ENCODE data around the gene IGSF9.

The IGSF9 gene

GRCh38 chr1:159949981-159950381, 4.6 kb upstream of the IGSF9 start:
- Histone ChIP-seq H3F3A (ENCODE audit: insufficient read depth) (no peaks in the 10 kb centered on the region), H3K27me3 (ENCODE audit: low read length) (no peaks in the 10 kb centered on the region), H4K20me1 (ENCODE audit: low read depth, low read length) (no peaks in the 10 kb centered on the region), H3K27ac (ENCODE audit: low read depth, low read length) (no peak overlapping the region), H3K36me3 (ENCODE audit: low read length) (no peaks in the 10 kb centered on the region), H3K9me3 (ENCODE audit: insufficient read depth, low read length) (no peaks in the 10 kb centered on the region), H3K4me2 (ENCODE audit: low read depth, low read length, poor library complexity, severe bottlenecking) (no peak overlapping the region), H3K9me2 (replicated peaks; ENCODE audit: insufficient read depth, low read length) (no peaks in the 10 kb centered on the region), H3K4me3 (ENCODE audit: insufficient read depth, low read length, poor library complexity, severe bottlenecking) (no peak overlapping the region), H3K79me2 (ENCODE audit: insufficient read depth, low read length) (no peaks in the 10 kb centered on the region), H2AFZ (ENCODE audit: low read depth, low read length, severe bottlenecking) (no peak overlapping the region), H3K9ac (ENCODE audit: low read length) (no peak overlapping the region)
- TF ChIP-seq, protein P1, sequence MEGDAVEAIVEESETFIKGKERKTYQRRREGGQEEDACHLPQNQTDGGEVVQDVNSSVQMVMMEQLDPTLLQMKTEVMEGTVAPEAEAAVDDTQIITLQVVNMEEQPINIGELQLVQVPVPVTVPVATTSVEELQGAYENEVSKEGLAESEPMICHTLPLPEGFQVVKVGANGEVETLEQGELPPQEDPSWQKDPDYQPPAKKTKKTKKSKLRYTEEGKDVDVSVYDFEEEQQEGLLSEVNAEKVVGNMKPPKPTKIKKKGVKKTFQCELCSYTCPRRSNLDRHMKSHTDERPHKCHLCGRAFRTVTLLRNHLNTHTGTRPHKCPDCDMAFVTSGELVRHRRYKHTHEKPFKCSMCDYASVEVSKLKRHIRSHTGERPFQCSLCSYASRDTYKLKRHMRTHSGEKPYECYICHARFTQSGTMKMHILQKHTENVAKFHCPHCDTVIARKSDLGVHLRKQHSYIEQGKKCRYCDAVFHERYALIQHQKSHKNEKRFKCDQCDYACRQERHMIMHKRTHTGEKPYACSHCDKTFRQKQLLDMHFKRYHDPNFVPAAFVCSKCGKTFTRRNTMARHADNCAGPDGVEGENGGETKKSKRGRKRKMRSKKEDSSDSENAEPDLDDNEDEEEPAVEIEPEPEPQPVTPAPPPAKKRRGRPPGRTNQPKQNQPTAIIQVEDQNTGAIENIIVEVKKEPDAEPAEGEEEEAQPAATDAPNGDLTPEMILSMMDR (IDR thresholded peaks at IDR 0.05; ENCODE audit: insufficient read depth, low read length, poor library complexity, severe bottlenecking), result no peak
- no peak for TF ChIP-seq EZH2phosphoT487 (conservative IDR thresholded peaks at IDR 0.05; ENCODE audit: low read length)

GRCh38 chr1:159949123-159949522, 3.7 kb upstream of the IGSF9 start:
- no peaks in the 10 kb centered on the region for H3K9me2 ChIP-seq (replicated peaks; ENCODE audit: insufficient read depth, low read length)
- H3K4me2 ChIP-seq (ENCODE audit: low read depth, low read length, poor library complexity, severe bottlenecking), result no peak overlapping the region
- H3K27ac ChIP-seq (ENCODE audit: low read depth, low read length), result no peak overlapping the region
- H4K20me1 ChIP-seq (ENCODE audit: low read depth, low read length), result no peaks in the 10 kb centered on the region
- no peaks in the 10 kb centered on the region for H3K27me3 ChIP-seq (ENCODE audit: low read length)
- H3F3A ChIP-seq (ENCODE audit: insufficient read depth), result no peaks in the 10 kb centered on the region
- no peak for TF ChIP-seq EZH2phosphoT487 (conservative IDR thresholded peaks at IDR 0.05; ENCODE audit: low read length)
- H3K9me3 ChIP-seq (ENCODE audit: insufficient read depth, low read length), result no peaks in the 10 kb centered on the region
- no peak overlapping the region for H3K9ac ChIP-seq (ENCODE audit: low read length)
- no peak overlapping the region for H2AFZ ChIP-seq (ENCODE audit: low read depth, low read length, severe bottlenecking)
- no peaks in the 10 kb centered on the region for H3K36me3 ChIP-seq (ENCODE audit: low read length)
- H3K79me2 ChIP-seq (ENCODE audit: insufficient read depth, low read length), result no peaks in the 10 kb centered on the region
- H3K4me3 ChIP-seq (ENCODE audit: insufficient read depth, low read length, poor library complexity, severe bottlenecking), result no peak overlapping the region

DNA sequence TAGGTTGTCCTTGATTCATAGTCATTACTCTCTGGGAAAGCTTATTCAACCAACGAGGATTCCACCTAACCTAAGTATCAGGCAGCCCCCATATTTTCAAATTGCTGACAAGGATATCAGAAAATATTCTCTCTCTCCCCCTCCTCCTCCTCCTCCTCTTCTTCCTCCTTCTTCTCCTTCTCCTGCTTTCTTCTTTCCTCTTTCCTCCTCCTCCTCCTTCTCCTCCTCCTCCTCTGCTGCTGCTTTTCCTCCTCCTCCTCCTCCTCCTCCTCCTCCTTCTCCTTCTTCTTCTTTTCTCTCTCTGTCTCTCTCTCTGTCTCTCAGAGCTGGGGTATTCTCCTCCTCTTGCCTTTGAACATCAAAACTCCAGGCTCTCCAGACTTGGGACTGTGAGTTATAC, 2.5 kb upstream of the IGSF9 start:
- H3K36me3 ChIP-seq (ENCODE audit: low read length), result no peaks in the 10 kb centered on the region
- no peak overlapping the region for H3K4me2 ChIP-seq (ENCODE audit: low read depth, low read length, poor library complexity, severe bottlenecking)
- H3K4me3 ChIP-seq (ENCODE audit: insufficient read depth, low read length, poor library complexity, severe bottlenecking), result no peak overlapping the region
- TF ChIP-seq, protein P1 (IDR thresholded peaks at IDR 0.05; ENCODE audit: insufficient read depth, low read length, poor library complexity, severe bottlenecking), result no peak
- no peak for TF ChIP-seq EZH2phosphoT487 (conservative IDR thresholded peaks at IDR 0.05; ENCODE audit: low read length)
- H3K27ac ChIP-seq (ENCODE audit: low read depth, low read length), result no peak overlapping the region
- H3K9me3 ChIP-seq (ENCODE audit: insufficient read depth, low read length), result no peaks in the 10 kb centered on the region
- no peak overlapping the region for H2AFZ ChIP-seq (ENCODE audit: low read depth, low read length, severe bottlenecking)
- H3K9ac ChIP-seq (ENCODE audit: low read length), result no peak overlapping the region
- no peaks in the 10 kb centered on the region for H3K27me3 ChIP-seq (ENCODE audit: low read length)
- H3K79me2 ChIP-seq (ENCODE audit: insufficient read depth, low read length), result no peaks in the 10 kb centered on the region
- H3F3A ChIP-seq (ENCODE audit: insufficient read depth), result no peaks in the 10 kb centered on the region
- no peaks in the 10 kb centered on the region for H3K9me2 ChIP-seq (replicated peaks; ENCODE audit: insufficient read depth, low read length)
- H4K20me1 ChIP-seq (ENCODE audit: low read depth, low read length), result no peaks in the 10 kb centered on the region

GRCh38 chr1:159946242-159947187, 1.1 kb upstream of the IGSF9 start:
- no peak overlapping the region for H3K4me2 ChIP-seq (ENCODE audit: low read depth, low read length, poor library complexity, severe bottlenecking)
- no peaks in the 10 kb centered on the region for H3K36me3 ChIP-seq (ENCODE audit: low read length)
- H3K27ac ChIP-seq (ENCODE audit: low read depth, low read length), result no peak overlapping the region
- no peaks in the 10 kb centered on the region for H3K79me2 ChIP-seq (ENCODE audit: insufficient read depth, low read length)
- H3K9me2 ChIP-seq (replicated peaks; ENCODE audit: insufficient read depth, low read length), result no peaks in the 10 kb centered on the region
- no peaks in the 10 kb centered on the region for H3K27me3 ChIP-seq (ENCODE audit: low read length)
- no peak overlapping the region for H3K4me3 ChIP-seq (ENCODE audit: insufficient read depth, low read length, poor library complexity, severe bottlenecking)
- H3K9me3 ChIP-seq (ENCODE audit: insufficient read depth, low read length), result no peaks in the 10 kb centered on the region
- no peak overlapping the region for H3K9ac ChIP-seq (ENCODE audit: low read length)
- H4K20me1 ChIP-seq (ENCODE audit: low read depth, low read length), result no peaks in the 10 kb centered on the region
- no peaks in the 10 kb centered on the region for H3F3A ChIP-seq (ENCODE audit: insufficient read depth)
- TF ChIP-seq, protein P1 (IDR thresholded peaks at IDR 0.05; ENCODE audit: insufficient read depth, low read length, poor library complexity, severe bottlenecking), result no peak
- no peak for TF ChIP-seq EZH2phosphoT487 (conservative IDR thresholded peaks at IDR 0.05; ENCODE audit: low read length)
- H2AFZ ChIP-seq (ENCODE audit: low read depth, low read length, severe bottlenecking), result no peak overlapping the region

Data from SU-DHL-6 (cell line).